SH-SY5Y (cell line): ENCODE data around the gene C11orf98.

Experiments
- GATA2 ChIP-seq: IDR thresholded peaks from 2 replicates; pipeline ENCODE4 v1.6.1; 2011; ENCODE audit warnings: mild to moderate bottlenecking, low read depth, low read length
- GATA3 ChIP-seq: IDR thresholded peaks from 2 replicates; pipeline ENCODE4 v1.6.1; 2011; ENCODE audit warnings: low read depth, mild to moderate bottlenecking, low read length, moderate library complexity

The C11orf98 gene

GRCh38 chr11:62689421-62690183 is 24.6 kb upstream of the C11orf98 start, which contains the start of gene LRRN4CL:
TSS of gene LRRN4CL (minus strand) at chr11:62689530. CDS start at chr11:62688508, 1,022 bp downstream.
- no peak for TF ChIP-seq GATA3
- TF ChIP-seq GATA2, result no peak

GRCh38 chr11:62688491-62688890 is 23.5 kb upstream of the C11orf98 start:
- TF ChIP-seq GATA2 (no peak), GATA3 (no peak)

- TF ChIP-seq GATA2 (no peak), GATA3 (no peak)
Measured at GRCh38 chr11:62687508-62688396, 22.7 kb upstream of the C11orf98 start.

GRCh38 chr11:62682518-62682917 is 17.5 kb upstream of the C11orf98 start:
- TF ChIP-seq GATA2 (no peak), GATA3 (no peak)

GRCh38 chr11:62680825-62681240 is 15.8 kb upstream of the C11orf98 start:
- TF ChIP-seq GATA2, result no peak

GRCh38 chr11:62678770-62679696 is 14.0 kb upstream of the C11orf98 start, which contains the start of gene UBXN1:
TSS of gene UBXN1 (minus strand) at chr11:62679073. CDS start at chr11:62678923, 150 bp downstream.
- TF ChIP-seq GATA3 (no peak), GATA2 (no peak)

- TF ChIP-seq GATA3 (no peak), GATA2 (no peak)
Measured at GRCh38 chr11:62678433-62678769, 13.4 kb upstream of the C11orf98 start.

GRCh38 chr11:62677714-62678113 is 12.7 kb upstream of the C11orf98 start:
- no peak for TF ChIP-seq GATA3
- TF ChIP-seq GATA2, result no peak

GRCh38 chr11:62677156-62677555 is 12.1 kb upstream of the C11orf98 start:
- TF ChIP-seq GATA3, result no peak
- TF ChIP-seq GATA2, result no peak

- no peak for TF ChIP-seq GATA3
- TF ChIP-seq GATA2, result no peak
Measured at GRCh38 chr11:62676698-62677097, 11.7 kb upstream of the C11orf98 start.

GRCh38 chr11:62673196-62673525 is 8.2 kb upstream of the C11orf98 start:
- TF ChIP-seq GATA3, result no peak
- no peak for TF ChIP-seq GATA2

GRCh38 chr11:62671608-62672389 is 6.8 kb upstream of the C11orf98 start, which contains the start of the genes LBHD1 and UQCC3:
TSS of gene LBHD1 (minus strand) at chr11:62672267. CDS start at chr11:62670031, 2,236 bp downstream.
TSS of gene UQCC3 (plus strand) at chr11:62671673. CDS start at chr11:62671746, 73 bp downstream.
- no peak for TF ChIP-seq GATA2
- no peak for TF ChIP-seq GATA3

- TF ChIP-seq GATA2 (no peak), GATA3 (no peak)
Measured at GRCh38 chr11:62671236-62671607, 6.2 kb upstream of the C11orf98 start.
